Stimulated activated naive CD4-positive, alpha-beta T cell (primary cell): Measurements from ENCODE around the gene CTDSPL2.
"Not testable (repeated sequence)": the region's sequence is repeated elsewhere in the genome, so short reads cannot be mapped to it uniquely, and the experiment has no call there.

ENCODE experiments used
- DNase-seq, 6 experiments: peaks; one replicate each; lab custom pipeline; 2025; lab: John Stamatoyannopoulos, UW

Gene CTDSPL2

GRCh38 chr15:44485880-44486279, 58.5 kb downstream of the CTDSPL2 start:
- DNase-seq = no peak

GRCh38 chr15:44489464-44489863, 62.0 kb downstream of the CTDSPL2 start:
- DNase-seq = no peak

DNA sequence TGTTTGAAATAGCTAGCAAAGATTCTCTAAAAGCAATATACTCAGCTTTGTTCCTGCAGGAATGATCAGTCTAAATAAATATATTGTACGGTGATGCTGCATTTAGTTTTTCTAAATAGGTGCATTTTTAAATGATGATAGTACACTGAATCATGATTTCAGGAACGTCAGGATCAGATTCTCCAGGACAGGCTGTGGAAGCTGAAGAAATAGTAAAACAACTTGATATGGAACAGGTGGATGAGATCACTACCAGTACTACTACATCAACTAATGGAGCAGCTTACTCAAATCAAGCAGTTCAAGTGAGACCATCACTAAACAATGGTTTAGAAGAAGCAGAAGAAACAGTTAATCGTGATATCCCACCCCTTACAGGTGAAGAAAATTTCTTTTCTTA, 63.2 kb downstream of the CTDSPL2 start:
- DNase-seq = no peak

DNA sequence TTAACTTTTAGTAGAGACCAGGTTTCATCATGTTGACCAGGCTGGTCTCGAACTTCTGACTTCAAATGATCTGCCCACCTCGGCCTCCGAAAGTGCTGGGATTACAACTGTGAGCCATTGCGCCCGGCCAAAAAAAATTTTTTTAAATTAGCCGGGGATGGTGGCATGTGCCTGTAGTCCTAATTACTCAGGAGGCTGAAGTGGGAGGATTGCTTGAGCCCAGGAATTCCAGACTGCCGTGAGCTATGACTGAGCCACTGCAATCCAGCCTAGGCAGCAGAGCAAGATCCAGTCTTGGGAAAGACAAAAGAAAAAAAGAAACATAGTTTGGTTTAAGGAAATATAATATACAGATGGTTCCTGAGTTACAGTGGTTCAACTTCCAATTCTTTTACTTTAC, 64.6 kb downstream of the CTDSPL2 start:
- no peak for DNase-seq

GRCh38 chr15:44492672-44493071, 65.2 kb downstream of the CTDSPL2 start:
- DNase-seq = no peak

DNA sequence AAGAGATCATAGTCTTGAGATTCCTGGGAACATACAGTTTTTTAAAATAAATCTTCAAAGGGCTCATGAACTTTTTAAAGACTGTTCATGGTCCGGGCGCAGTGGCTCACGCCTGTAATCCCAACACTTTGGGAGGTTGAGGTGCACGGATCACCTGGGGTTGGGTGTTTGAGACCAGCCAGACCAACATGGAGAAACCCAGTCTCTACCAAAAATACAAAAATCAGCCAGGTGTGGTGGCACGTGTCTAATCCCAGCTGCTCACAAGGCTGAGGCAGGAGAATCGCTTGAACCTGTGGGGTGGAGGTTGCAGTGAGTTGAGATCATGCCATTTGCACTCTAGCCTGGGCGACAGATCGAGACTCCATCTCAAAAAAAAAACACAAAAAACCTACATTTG, 68.1 kb downstream of the CTDSPL2 start:
- DNase-seq = no peak

DNA sequence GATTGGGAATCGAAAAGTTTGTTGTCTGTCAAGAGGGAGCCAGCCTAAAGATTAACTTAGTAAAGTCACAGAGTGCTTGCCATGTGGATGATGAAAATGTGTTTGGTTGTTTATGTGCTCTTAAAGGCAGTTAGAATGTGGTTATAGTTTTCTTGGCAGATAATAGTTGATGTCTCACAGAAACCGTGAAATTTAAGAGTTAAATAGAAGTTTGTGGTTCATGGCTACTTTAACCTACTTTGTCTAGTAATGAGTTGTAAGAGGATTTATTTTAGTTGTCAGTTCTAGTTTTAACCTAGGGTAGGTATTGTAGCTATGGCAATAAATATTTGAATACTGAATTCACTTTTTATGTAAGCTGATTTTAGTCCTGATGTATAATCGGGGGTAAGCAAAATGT, 73.1 kb downstream of the CTDSPL2 start:
- DNase-seq = no peak

- peak in 2 of 6 experiments; percentile 9 to 17 for DNase-seq
These were observed 74.4 kb downstream of the CTDSPL2 start for GRCh38 chr15:44501768-44502366.

DNA sequence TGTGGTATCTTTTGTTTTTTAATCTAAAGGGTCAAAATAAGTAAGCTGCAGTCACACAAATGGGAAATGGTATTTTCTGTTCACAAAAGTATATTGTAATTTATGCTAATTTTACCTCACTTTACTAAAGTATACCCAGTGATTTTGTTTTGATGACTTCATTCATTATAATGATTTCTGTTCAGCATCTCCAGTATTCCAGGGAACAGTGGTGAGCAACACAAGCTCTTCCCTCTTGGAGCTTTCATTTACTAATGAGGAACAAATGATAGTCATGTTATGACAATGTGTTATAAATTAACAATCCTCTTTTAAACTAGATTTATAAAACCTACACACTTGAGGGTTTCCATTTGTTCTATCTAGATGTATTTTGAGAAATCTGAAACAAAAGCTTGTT, 89.0 kb downstream of the CTDSPL2 start:
- DNase-seq = no peak

DNA sequence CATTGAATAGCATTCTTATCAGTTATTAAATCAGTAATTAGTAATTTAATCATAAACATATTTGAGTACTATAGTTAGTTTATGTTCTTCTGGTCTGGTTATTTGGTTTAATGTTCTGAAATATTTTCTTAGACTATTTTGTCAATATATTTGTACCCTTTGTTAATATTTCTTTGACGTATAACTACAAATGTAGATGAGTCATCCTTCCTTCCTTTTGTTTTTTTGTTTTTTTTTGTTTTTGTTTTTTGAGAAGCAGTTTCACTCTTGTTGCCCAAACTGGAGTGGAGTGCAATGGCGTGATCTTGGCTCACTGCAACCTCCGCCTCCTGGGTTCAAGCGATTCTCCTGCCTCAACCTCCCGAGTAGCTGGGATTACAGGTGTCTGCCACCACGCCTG, 92.1 kb downstream of the CTDSPL2 start:
- DNase-seq = no peak

GRCh38 chr15:44525018-44525417, 97.6 kb downstream of the CTDSPL2 start:
- no peak for DNase-seq

DNA sequence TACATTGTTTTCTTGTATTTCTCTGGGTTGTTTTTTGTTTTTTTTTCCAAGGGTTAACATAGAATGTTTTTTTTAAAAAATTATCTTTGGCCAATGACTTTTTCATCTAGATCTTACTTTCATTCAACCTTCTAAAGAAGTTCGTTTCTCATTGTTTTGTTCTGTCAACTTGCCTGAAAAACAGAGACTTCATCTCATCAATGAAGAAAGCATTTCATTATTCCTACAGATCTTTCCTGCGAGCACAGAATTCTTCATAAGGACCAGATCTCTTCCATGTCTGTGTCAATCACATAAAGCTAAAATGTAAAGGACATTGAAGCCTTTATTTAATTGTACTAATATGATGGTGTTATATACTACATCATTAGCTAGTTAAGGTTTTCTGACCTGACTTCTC, 99.8 kb downstream of the CTDSPL2 start:
- DNase-seq = no peak

GRCh38 chr15:44529864-44530604, 102.6 kb downstream of the CTDSPL2 start:
- no peak for DNase-seq

DNA sequence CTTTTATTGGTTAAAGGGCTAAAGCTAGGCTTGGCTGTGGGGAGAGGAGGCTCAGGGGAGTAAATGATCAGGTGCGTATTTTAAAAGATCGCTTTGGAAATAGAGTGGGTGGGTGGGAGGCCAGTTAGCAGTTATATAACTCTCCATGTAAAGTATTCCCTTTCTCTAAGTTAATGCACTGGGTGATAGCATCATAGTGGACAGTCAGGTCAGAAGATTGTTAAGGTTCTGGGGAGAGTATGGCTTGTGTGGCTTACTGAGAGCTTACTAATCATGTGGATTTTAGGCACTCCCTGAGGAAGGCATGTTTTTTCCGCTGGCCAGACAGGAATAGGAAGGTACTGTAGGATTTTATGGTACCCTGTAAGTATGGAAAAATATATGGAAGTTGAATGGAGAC, 103.2 kb downstream of the CTDSPL2 start:
- no peak for DNase-seq

DNA sequence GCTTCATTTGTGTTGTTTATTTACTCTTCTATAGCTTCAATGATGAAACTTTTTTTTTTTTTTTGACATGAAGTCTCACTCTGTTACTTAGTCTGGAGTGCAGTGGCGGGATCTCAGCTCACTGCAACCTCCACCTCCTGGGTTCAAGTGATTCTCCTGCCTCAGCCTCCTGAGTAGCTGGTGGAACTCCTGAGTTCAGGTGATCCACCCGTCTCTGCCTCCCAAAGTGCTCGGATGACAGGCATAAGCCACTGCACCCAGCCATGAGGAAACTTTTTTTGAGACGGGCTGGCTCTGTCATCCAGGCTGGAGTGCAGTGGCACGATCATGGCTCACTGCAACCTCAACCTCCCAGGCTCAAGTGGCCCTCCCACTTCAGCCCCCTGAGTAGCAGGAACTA, 104.8 kb downstream of the CTDSPL2 start:
- not testable (repeated sequence) for DNase-seq

- DNase-seq = no peak
These were observed 105.3 kb downstream of the CTDSPL2 start for GRCh38 chr15:44532689-44533088.

DNA sequence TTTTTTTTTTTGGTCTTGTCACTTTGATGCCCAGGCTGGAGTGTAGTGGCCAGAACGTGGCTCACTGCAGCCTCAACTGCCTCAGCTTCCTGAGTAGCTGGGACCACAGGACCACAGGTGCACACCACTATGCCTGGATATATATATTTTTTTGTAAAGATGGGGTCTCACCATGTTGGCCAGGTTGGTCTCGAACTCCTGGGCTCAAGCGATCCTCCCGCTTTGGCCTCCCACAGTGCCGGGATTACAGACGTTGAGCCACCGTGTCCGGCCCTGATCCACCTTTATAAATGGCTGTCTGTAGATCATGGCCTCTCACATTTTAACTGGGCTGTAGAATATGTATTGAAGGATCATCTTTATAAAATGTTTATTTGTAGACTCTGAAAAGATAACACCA, 107.7 kb downstream of the CTDSPL2 start:
- DNase-seq = no peak

DNA sequence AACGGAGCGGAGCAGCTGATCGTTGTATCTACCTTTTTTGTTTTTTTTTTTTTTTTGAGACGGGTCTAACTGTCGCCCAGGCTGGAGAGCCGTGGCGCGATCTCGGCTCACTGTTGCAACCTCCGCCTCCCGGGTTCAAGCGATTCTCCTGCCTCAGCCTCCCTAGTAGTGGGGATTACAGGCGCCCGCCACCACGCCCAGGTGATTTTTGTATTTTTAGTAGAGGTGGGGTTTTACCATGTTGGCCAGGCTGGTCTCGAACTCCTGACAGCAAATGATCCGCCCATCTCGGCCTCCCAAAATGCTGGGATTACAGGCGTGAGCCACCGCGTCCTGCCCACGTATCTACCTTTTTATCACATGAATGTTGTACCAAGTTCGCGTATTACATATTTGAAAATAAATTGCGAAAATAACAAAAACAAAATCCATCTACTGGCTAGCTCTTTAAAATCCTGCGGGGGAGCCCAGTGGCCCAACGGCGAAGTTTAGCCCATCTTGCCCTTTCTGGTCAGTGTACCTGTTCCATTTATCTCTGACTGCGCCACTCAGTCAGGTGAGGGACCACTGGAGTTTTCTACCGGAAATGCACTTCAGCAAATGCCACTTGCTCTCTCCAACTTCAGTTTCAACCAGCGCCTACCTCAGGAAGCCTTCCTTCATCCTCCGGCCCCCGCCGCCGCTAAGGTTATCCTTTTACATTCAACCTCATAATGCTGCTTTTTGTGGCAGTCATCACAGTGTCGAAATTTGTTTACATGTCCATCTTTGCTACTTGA, 108.3 kb downstream of the CTDSPL2 start:
- DNase-seq = peak in 2 of 6 experiments; percentile 8 to 45

DNA sequence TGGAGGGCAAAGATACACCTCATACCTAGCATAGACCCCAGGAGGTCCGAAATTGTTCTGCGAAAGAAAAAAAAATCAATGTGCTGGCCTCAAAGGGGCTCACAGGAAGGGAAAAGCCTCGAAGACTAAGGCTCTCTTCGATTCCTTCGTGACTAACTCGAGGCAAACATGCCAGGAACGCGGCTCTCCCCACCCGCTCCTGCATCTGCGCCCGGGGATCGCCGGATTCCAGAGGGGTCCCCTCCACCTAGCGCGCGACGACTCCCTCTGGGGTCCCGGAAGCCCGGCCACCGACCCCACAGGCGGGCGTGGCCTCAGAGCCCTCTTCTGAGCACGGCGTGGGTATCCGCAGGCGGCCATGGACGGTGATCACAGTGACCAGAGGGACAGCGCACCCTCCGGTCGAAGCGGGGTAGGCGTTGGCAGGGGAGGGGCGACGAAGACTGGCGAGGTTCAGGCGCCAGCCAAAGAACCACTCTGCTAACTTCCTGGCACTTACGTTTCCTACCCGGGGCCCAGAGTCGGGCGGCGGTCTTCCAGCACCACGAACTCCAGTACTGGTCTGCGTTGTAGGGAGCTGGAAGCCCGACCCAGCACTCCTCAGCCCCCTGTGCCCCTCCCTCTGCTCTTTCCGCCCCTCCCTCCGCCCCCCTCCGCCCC, 109.0 kb downstream of the CTDSPL2 start:
- peak in 3 of 6 experiments; percentile 28 to 85 (median 74) for DNase-seq

- peak; percentile 45 to 94 (median 90) for DNase-seq
These were observed 109.7 kb downstream of the CTDSPL2 start, which contains the start of gene EIF3J for GRCh38 chr15:44536962-44537734. EIF3J (plus strand) TSS chr15:44537147; CDS start chr15:44537195, 48 bp downstream.

DNA sequence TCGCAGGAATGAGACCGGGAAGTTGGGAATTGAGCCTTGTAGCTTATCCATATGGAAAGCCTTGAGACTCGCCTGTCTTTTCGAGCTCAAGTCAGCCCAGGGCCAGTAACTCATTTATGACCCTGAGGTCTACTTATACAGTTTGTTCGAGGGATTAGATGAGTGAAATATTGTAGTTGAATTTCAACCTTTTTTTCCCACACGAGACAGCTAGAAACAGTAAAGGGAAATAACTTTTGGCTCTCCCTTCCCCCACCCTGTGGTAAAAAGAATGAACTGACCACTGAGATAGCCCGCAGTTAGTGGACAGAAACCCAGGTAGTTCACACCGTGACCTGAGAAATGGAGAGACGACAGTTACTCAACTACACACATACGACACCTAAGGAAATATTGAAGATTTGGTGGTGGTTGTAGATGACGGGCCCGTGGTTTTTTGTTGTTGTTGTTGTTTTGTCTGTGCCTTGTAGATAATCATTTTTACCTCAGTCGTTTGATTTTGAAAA, 110.4 kb downstream of the CTDSPL2 start:
- DNase-seq = peak in 1 of 6 experiments; percentile 35
